Endothelial cell of umbilical vein (primary cell): ENCODE data around the gene MYH10. TPM values are rescaled to one million over a fixed set of nuclear protein-coding genes. Genes with fewer than 3 reads are reported as not detected.

Experiments used
- BruUV-seq: library from RNA; stranded (reverse); fragments of 400-500 nt; replicated peaks from 2 replicates; lab custom pipeline; 2021; lab: Mats Ljungman, UMichigan
- CTCF ChIA-PET: fragments of 300-600, 350-600 bp; sonication (Branson Sonifier 250); formaldehyde crosslinking; loops from one replicate; lab custom pipeline; 2021; ENCODE audit warnings: antibody characterized with exemption, inconsistent platforms; lab: Charles Lee
- POLR2A ChIA-PET: fragments of 300-600, 350-600 bp; sonication (Branson Sonifier 250); formaldehyde crosslinking; loops from one replicate; lab custom pipeline; 2021; ENCODE audit warnings: antibody characterized with exemption, inconsistent platforms; lab: Charles Lee
- DNase-seq: peaks from one replicate; pipeline ENCODE4 v3.0.0-alpha.2; 2011; ENCODE audit warnings: low read depth, low spot score
- FAIRE-seq: peaks from 2 replicates; lab custom pipeline; 2011; peaks lifted over from hg19 to GRCh38; lab: Jason Lieb, UNC
- H2AFZ ChIP-seq: 2 replicates; pipeline ENCODE4 v1.6.0; 2012; ENCODE audit warnings: low read depth, low read length, control low read depth, inconsistent platforms
- H3K27ac ChIP-seq: 2 replicates; pipeline ENCODE4 v1.5.1; 2011; ENCODE audit warnings: low read depth, mild to moderate bottlenecking, control low read depth, low read length, moderate library complexity; ENCODE audit not compliant: insufficient read depth
- H3K27me3 ChIP-seq, 2 experiments: 2 replicates each; pipeline versions ENCODE4 v1.6.0 to v1.6.1; 2011; ENCODE audit warnings: low read length in 2 of 2, mixed read lengths in 1 of 2; ENCODE audit not compliant: control insufficient read depth in 2 of 2, insufficient read depth in 2 of 2
- H3K36me3 ChIP-seq, 2 experiments: 2 replicates in 1 of 2; 3 replicates in 1 of 2; pipeline ENCODE4 v1.5.1; 2011; ENCODE audit warnings: low read length in 2 of 2, mild to moderate bottlenecking in 1 of 2, moderate library complexity in 1 of 2; ENCODE audit not compliant: control insufficient read depth in 2 of 2, insufficient read depth in 2 of 2; ENCODE audit errors: extremely low read depth in 1 of 2
- H3K4me1 ChIP-seq: 3 replicates; pipeline ENCODE4 v1.5.1; 2011; ENCODE audit warnings: mild to moderate bottlenecking, low read length; ENCODE audit not compliant: control insufficient read depth, insufficient read depth; ENCODE audit errors: extremely low read depth
- H3K4me2 ChIP-seq: 2 replicates; pipeline ENCODE4 v1.6.1; 2011; ENCODE audit warnings: low read length, control low read depth, mixed read lengths; ENCODE audit not compliant: insufficient read depth
- H3K4me3 ChIP-seq, 3 experiments: fragments of 200-600 bp in 1 of 3; sonication (generic), shearing (Covaris generic) in 1 of 3; replicated peaks in 1 of 3; 2 replicates each; pipeline ENCODE4 v1.5.1; 2011 to 2016; ENCODE audit warnings: control low read depth in 3 of 3, low read length in 3 of 3, mild to moderate bottlenecking in 2 of 3, inconsistent platforms in 1 of 3, low read depth in 1 of 3, moderate library complexity in 1 of 3; ENCODE audit not compliant: insufficient read depth in 1 of 3
- H3K79me2 ChIP-seq: 2 replicates; pipeline ENCODE4 v1.6.0; 2012; ENCODE audit warnings: low read length, inconsistent platforms; ENCODE audit not compliant: control insufficient read depth, insufficient read depth
- H3K9ac ChIP-seq: replicated peaks from 2 replicates; pipeline ENCODE3; 2011; ENCODE audit warnings: low read length, control low read depth; ENCODE audit not compliant: insufficient read depth; ENCODE audit errors: extremely low read depth
- H3K9me1 ChIP-seq: replicated peaks from 3 replicates; pipeline ENCODE4 v1.6.0; 2011; ENCODE audit warnings: mild to moderate bottlenecking, low read length; ENCODE audit not compliant: control insufficient read depth, insufficient read depth; ENCODE audit errors: extremely low read depth
- H3K9me3 ChIP-seq: replicated peaks from 2 replicates; pipeline ENCODE4 v1.5.1; 2012; ENCODE audit warnings: low read length, inconsistent platforms; ENCODE audit not compliant: control insufficient read depth, insufficient read depth
- H4K20me1 ChIP-seq: replicated peaks from 2 replicates; pipeline ENCODE3; 2011; ENCODE audit warnings: mild to moderate bottlenecking, low read length; ENCODE audit not compliant: control insufficient read depth, insufficient read depth; ENCODE audit errors: extremely low read depth
- CTCF ChIP-seq, 2 donors: IDR thresholded peaks; 1 replicate in 1 of 2; 2 replicates in 1 of 2; pipeline ENCODE4 v1.5.1; 2011; ENCODE audit warnings: low read length in 2 of 2, mild to moderate bottlenecking in 2 of 2, moderate library complexity in 2 of 2, control low read depth in 1 of 2, inconsistent platforms in 1 of 2, low read depth in 1 of 2; ENCODE audit not compliant: insufficient read depth in 1 of 2; ENCODE audit errors: extremely low read depth in 1 of 2
- EZH2 ChIP-seq: IDR thresholded peaks from 2 replicates; pipeline ENCODE4 v1.6.1; 2012; ENCODE audit warnings: borderline replicate concordance, low read depth, mild to moderate bottlenecking, moderate library complexity, low read length, inconsistent platforms; ENCODE audit not compliant: severe bottlenecking
- FOS ChIP-seq: IDR thresholded peaks from 2 replicates; pipeline ENCODE4 v1.6.1; 2011; ENCODE audit warnings: mild to moderate bottlenecking, low read length, moderate library complexity, borderline replicate concordance; ENCODE audit not compliant: insufficient read depth
- GATA2 ChIP-seq: IDR thresholded peaks from 2 replicates; pipeline ENCODE4 v1.7.0; 2011; ENCODE audit warnings: low read depth, mild to moderate bottlenecking, moderate library complexity, mixed read lengths, low read length; ENCODE audit not compliant: insufficient read length, insufficient read depth
- JUN ChIP-seq: IDR thresholded peaks from 2 replicates; pipeline ENCODE4 v1.6.1; 2011; ENCODE audit warnings: borderline replicate concordance, low read depth; ENCODE audit not compliant: insufficient read length, insufficient read depth
- MAX ChIP-seq: IDR thresholded peaks from 2 replicates; pipeline ENCODE4 v1.6.1; 2011; ENCODE audit not compliant: insufficient read depth, insufficient read length
- MYC ChIP-seq: IDR thresholded peaks from one replicate; pipeline ENCODE4 v1.6.1; 2011; ENCODE audit warnings: mild to moderate bottlenecking, low read depth, low read length
- POLR2A ChIP-seq: IDR thresholded peaks from 2 replicates; pipeline ENCODE4 v1.6.1; 2012; ENCODE audit warnings: low read depth, mild to moderate bottlenecking, control low read depth, low read length
- POLR2AphosphoS5 ChIP-seq: IDR thresholded peaks from 2 replicates; pipeline ENCODE4 v1.6.1; 2012; ENCODE audit warnings: low read depth, mild to moderate bottlenecking, control low read depth, low read length, moderate library complexity; ENCODE audit not compliant: insufficient read depth
- dilution Hi-C: fragments of 300-500 bp; cut with MboI; formaldehyde crosslinking; loops from one replicate; pipeline ENCODE4 v1.15.0; 2019; ENCODE audit warnings: low sequenced_read_pairs; ENCODE audit not compliant: extremely low pct_ligation_motif_present
- intact Hi-C: fragments of 100-400 bp; cut with micrococcal nuclease; formaldehyde crosslinking; loops from one replicate; pipeline ENCODE4 v1.10.0; 2022
- polyA plus RNA-seq, 4 experiments: library from polyadenylated mRNA; depleted of rRNA in 3 of 4; stranded (reverse) in 3 of 4; unstranded in 1 of 4; fragments of >200 nt; gene quantifications; 2 replicates each; pipeline versions ENCODE4 v1.2.1 to v1.2.3, GENCODE V29; 2011 to 2012; ENCODE audit warnings: missing spikeins in 1 of 4
- total RNA-seq: library from RNA; stranded (reverse); gene quantifications from 2 replicates; pipeline ENCODE4 v1.2.3, GENCODE V29; 2021

MYH10 gene
- total and polyA plus RNA-seq, 2 donors (not counting 3 experiments of a cell fraction or from before 2014, with no cell fraction given): 73.4 to 232 TPM

- dilution Hi-C loops: no loop called here
- BruUV-seq: no TSS peak
- Histone ChIP-seq H3K27me3 (peaks cover 2 to 4% of the 10 kb centered on the region in 2 experiments), H3K79me2 (no peaks in the 10 kb centered on the region), H3K4me3 (no peak overlapping the region), H2AFZ (no peak overlapping the region), H3K4me2 (no peak overlapping the region), H4K20me1 (no peaks in the 10 kb centered on the region), H3K9me1 (no peaks in the 10 kb centered on the region), H3K4me1 (peaks cover 22% of the 10 kb centered on the region), H3K9me3 (no peaks in the 10 kb centered on the region), H3K9ac (no peak overlapping the region), H3K36me3 (no peaks in the 10 kb centered on the region), H3K27ac (no peak overlapping the region)
- ChIA-PET CTCF (no interaction called here), POLR2A (no interaction called here)
- intact Hi-C loops: no loop called here
- DNase-seq (no peak), FAIRE-seq (no peak)
- TF ChIP-seq POLR2AphosphoS5: no peak
- TF ChIP-seq CTCF (IDR thresholded peaks at IDR 0.05; ENCODE audit: extremely low read depth in 1 of 2, insufficient read depth in 1 of 2, low read depth in 1 of 2, low read length in 2 of 2): no peak
- no peak for TF ChIP-seq FOS
- TF ChIP-seq EZH2: no peak
- TF ChIP-seq MAX: no peak
- no peak for TF ChIP-seq POLR2A
- TF ChIP-seq MYC: no peak
- TF ChIP-seq JUN: no peak
- TF ChIP-seq GATA2: no peak
Measured at GRCh38 chr17:8675306-8675705, 44.8 kb upstream of the MYH10 start.
